Camera-type eye (tissue), 1 donor: ENCODE measurements around the gene NFATC3. TPM values are rescaled to one million over a fixed set of nuclear protein-coding genes. Genes with fewer than 3 reads are reported as not detected.

Experiments
- total RNA-seq: library from RNA; depleted of rRNA; stranded (reverse); fragments of >200 nt; gene quantifications from one replicate; pipeline ENCODE4 v1.2.3, GENCODE V29; 2014

NFATC3 gene
- total RNA-seq: 44.5 TPM

DNA sequence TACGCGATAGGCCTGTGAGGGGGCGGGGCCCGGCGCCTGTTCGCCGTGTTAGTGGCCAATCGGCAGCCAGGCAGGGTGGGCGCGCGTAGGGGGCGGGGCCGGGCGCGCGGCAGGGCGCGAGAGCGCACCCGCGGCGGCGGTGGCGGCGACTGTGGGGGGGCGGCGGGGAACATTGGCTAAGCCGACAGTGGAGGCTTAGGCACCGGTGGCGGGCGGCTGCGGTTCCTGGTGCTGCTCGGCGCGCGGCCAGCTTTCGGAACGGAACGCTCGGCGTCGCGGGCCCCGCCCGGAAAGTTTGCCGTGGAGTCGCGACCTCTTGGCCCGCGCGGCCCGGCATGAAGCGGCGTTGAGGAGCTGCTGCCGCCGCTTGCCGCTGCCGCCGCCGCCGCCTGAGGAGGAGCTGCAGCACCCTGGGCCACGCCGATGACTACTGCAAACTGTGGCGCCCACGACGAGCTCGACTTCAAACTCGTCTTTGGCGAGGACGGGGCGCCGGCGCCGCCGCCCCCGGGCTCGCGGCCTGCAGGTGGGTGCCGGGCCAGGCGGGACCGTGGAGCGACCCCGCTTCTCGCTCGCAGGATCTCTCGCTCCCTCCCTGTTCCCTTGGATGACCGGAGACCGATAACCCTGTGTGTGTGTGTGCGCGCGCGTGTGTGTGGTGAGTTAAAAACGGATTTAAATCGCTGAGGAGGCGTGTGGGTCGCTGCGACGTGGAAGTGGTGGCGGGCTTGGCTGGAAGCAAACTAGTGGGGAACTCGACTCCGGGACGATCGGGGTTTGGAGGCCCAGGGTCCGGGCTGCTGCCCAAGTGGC is at the start of gene NFATC3:
Gene NFATC3, plus strand, starts transcription at position 112 of the 813 bp plus-strand sequence. Its CDS starts 312 bp downstream, at position 424.

DNA sequence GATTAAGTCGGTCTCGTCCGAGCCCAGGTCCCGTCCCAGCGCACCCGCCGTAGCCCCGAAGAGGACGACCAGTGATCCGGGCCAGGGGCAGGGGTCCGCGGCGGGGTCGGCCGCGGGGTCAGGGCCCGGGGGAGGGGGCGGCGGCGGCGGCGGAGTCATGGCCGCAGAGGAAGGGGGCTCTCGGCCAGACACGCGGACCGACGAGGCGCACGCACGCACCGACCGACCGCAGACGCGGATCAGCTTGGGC is 150.6 kb downstream of the NFATC3 start, which contains the start of gene ESRP2:
Gene ESRP2, minus strand, starts transcription at position 241 of the 250 bp plus-strand sequence. Its CDS starts 82 bp downstream, at position 159.

DNA sequence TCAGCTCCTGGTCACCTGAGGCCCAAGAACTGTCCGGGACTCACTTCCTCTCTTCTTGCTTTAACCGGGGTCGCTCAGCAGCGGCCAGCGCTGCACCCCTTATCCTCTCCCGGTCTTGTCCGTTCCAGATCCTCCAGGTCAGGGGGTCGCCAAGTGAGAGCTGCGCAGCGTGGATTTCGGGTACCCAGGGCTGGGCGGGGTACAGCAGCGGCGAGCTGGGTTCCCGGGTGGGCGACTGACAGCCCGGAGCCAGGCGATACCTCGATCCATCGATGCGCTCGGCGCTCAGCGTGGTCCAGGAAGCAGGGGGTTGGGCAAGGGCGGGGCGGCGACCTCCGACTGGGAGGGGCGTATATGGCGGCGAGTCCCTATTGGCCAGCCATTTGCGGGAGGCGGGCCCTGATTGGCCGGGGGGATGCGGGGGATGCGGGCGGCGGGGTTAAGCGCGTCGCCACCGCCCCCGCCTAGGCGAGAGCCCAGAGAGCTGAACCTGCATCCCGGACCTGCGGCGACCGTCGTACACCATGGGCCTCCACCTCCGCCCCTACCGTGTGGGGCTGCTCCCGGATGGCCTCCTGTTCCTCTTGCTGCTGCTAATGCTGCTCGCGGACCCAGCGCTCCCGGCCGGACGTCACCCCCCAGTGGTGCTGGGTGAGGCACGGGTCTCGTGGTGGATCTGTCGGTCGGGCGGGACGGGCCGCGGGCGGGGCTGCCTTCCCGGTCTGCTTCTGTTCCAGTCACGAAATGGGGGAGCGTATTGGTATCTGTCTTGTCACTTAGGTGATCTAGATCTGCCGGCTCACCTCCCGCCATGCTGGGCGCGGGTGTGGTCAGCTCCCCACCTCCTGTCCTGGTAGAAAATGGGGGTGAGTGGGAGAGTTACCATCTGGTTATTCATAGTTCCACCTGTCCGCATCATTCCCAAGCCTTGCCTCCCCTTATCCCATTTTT is 160.0 kb downstream of the NFATC3 start, which contains the start of gene PLA2G15:
Gene PLA2G15, plus strand, starts transcription at position 471 of the 951 bp plus-strand sequence. Its CDS starts 54 bp downstream, at position 525.

DNA sequence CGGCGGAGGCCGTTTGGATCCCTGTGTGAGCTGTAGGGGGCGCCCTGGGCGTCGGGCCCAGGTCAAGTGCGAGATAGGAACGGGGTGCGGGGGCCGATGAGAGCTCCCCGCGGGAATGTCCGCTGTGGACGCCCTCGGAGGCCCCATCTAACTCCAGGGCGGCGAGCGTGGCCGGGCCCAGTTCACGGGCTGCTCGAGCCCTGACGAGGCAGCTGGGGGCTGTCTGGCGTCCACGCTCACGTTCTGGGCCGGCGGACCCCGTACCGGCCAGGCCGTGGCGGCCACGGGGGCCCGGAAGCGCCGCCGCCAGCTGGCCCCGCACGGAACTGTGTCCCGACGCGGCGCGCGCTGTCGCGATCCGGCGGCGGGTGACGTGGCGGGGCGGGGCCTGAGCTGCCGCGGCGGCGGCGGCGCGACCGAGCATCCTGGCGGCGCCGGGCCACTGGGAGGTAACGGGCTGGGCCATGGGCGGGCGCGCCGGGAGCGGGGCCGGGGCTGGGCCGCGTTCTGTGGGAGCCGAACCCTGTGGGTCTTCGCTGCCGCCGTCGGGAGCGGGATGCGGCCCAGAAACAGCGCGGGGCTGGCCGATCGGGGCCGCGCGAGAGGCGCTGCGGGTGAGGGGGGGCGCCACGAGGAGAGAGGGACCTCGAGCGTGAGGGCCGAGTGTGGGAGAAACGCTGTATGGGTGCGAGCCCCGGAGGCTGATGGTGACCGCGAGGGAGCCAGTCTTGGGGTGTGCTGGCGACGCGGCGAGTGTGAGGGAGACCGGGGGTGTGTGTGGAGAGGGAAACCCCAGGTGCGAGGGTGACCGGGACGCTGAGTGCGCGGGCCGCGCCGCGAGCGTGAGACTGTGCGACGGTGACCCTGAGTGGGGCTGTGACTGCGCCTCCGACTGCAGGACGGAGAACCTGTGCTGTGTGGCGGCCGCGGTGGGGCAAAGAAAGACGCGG is 179.2 kb downstream of the NFATC3 start, which contains the start of gene SLC7A6:
Gene SLC7A6, plus strand, starts transcription at position 399 of the 950 bp plus-strand sequence. CDS start 10,201 bp downstream, outside the sequence.

Other genes starting within 250 kb of the NFATC3 start
- gene THAP11, start 243.1 kb upstream of the NFATC3 start, total RNA-seq: 42.2 TPM
- gene NUTF2, start 238.4 kb upstream of the NFATC3 start, total RNA-seq: 58.2 TPM
- gene CENPT, start 237.7 kb upstream of the NFATC3 start, total RNA-seq: 46.1 TPM
- gene EDC4, start 212.3 kb upstream of the NFATC3 start, total RNA-seq: 72.0 TPM
- 5.0 TPM for gene NRN1L, start 200.5 kb upstream of the NFATC3 start, total RNA-seq
- gene PSKH1, start 192.1 kb upstream of the NFATC3 start, total RNA-seq: 20.0 TPM
- gene CTRL, start 153.5 kb upstream of the NFATC3 start, total RNA-seq: 1.5 TPM
- gene PSMB10, start 148.5 kb upstream of the NFATC3 start, total RNA-seq: 10.1 TPM
- gene LCAT, start 141.2 kb upstream of the NFATC3 start, total RNA-seq: 30.3 TPM
- 75.7 TPM for gene SLC12A4, start 116.7 kb upstream of the NFATC3 start, total RNA-seq
- not detected for gene DPEP3, start 104.9 kb upstream of the NFATC3 start, total RNA-seq
- gene DPEP2, start 85.9 kb upstream of the NFATC3 start, total RNA-seq: 1.3 TPM
- gene DPEP2NB, start 69.5 kb upstream of the NFATC3 start, total RNA-seq: not detected
- 11.8 TPM for gene DDX28, start 62.1 kb upstream of the NFATC3 start, total RNA-seq
- gene DUS2, start 62.1 kb upstream of the NFATC3 start, total RNA-seq: 14.9 TPM
- 4.6 TPM for gene ESRP2, start 150.8 kb downstream of the NFATC3 start, total RNA-seq
- 18.0 TPM for gene PLA2G15, start 160.0 kb downstream of the NFATC3 start, total RNA-seq
- 36.8 TPM for gene SLC7A6, start 179.2 kb downstream of the NFATC3 start, total RNA-seq
- 21.0 TPM for gene SLC7A6OS, start 225.6 kb downstream of the NFATC3 start, total RNA-seq
- gene PRMT7, start 225.6 kb downstream of the NFATC3 start, total RNA-seq: 91.5 TPM